Panc1 (cell line): Measurements from ENCODE around the gene GGA2. TPM values are rescaled to one million over a fixed set of nuclear protein-coding genes. Genes with fewer than 3 reads are reported as not detected.

Experiments used
- ATAC-seq: fragments of 200-7000 bp; cut with Tn5 transposase; 2 replicates; pipeline ENCODE4 v1.9.1; 2020; ENCODE audit warnings: mild to moderate bottlenecking, moderate library complexity
- BruUV-seq: library from RNA; stranded (reverse); fragments of 400-500 nt; replicated peaks from 2 replicates; lab custom pipeline; 2021; lab: Mats Ljungman, UMichigan
- CTCF ChIA-PET: fragments of 300-600 bp; sonication (Branson Sonifier 250); formaldehyde crosslinking; loops from one replicate; lab custom pipeline; 2022; ENCODE audit warnings: antibody characterized with exemption; lab: Charles Lee
- POLR2A ChIA-PET: fragments of 300-600 bp; sonication (Branson Sonifier 250); formaldehyde crosslinking; loops from one replicate; lab custom pipeline; 2022; ENCODE audit warnings: antibody characterized with exemption; lab: Charles Lee
- DNase-seq: peaks from one replicate; pipeline ENCODE4 v3.0.0-alpha.2; 2010; ENCODE audit warnings: low read depth, low spot score
- H3K27ac ChIP-seq: 2 replicates; pipeline ENCODE4 v1.5.1; 2011; ENCODE audit warnings: mild to moderate bottlenecking, low read length, inconsistent platforms
- H3K27me3 ChIP-seq: fragments of 200-500 bp; sonication (Bioruptor generic); 2 replicates; pipeline ENCODE4 v1.6.0; 2014; ENCODE audit warnings: low read length, inconsistent platforms; ENCODE audit not compliant: control insufficient read depth, insufficient read depth
- H3K36me3 ChIP-seq: fragments of 200-500 bp; sonication (Bioruptor generic); 2 replicates; pipeline ENCODE4 v1.5.1; 2014; ENCODE audit warnings: inconsistent platforms, mild to moderate bottlenecking, low read length, moderate library complexity; ENCODE audit not compliant: control insufficient read depth, insufficient read depth
- H3K4me1 ChIP-seq: 2 replicates; pipeline ENCODE4 v1.5.1; 2011; ENCODE audit warnings: inconsistent platforms, mild to moderate bottlenecking, low read length, moderate library complexity; ENCODE audit not compliant: control insufficient read depth, insufficient read depth
- H3K4me3 ChIP-seq, 2 experiments: 2 replicates each; pipeline ENCODE4 v1.5.1; 2011 to 2012; ENCODE audit warnings: low read depth in 2 of 2, low read length in 2 of 2, mild to moderate bottlenecking in 2 of 2, inconsistent platforms in 1 of 2, moderate library complexity in 1 of 2
- H3K9me3 ChIP-seq: fragments of 200-500 bp; sonication (Bioruptor generic); 2 replicates; pipeline ENCODE4 v1.5.1; 2014; ENCODE audit warnings: low read depth, mild to moderate bottlenecking, inconsistent platforms, low read length, moderate library complexity; ENCODE audit not compliant: control insufficient read depth, insufficient read depth
- POLR2AphosphoS5 ChIP-seq: IDR thresholded peaks from 2 replicates; pipeline ENCODE4 v1.6.1; 2012; ENCODE audit warnings: mild to moderate bottlenecking, low read depth, low read length, moderate library complexity
- SIN3A ChIP-seq: IDR thresholded peaks from 2 replicates; pipeline ENCODE4 v1.6.1; 2012; ENCODE audit warnings: low read depth, mild to moderate bottlenecking, low read length, moderate library complexity, borderline replicate concordance; ENCODE audit not compliant: insufficient read depth
- TCF7L2 ChIP-seq: IDR thresholded peaks from 2 replicates; pipeline ENCODE4 v1.6.1; 2011; ENCODE audit warnings: mild to moderate bottlenecking, low read depth, low read length, inconsistent platforms
- in situ Hi-C: cut with HindIII; loops from 2 replicates; pipeline ENCODE4 v1.10.0; 2016; ENCODE audit warnings: low sequenced_read_pairs, low pct_unique_long_range_greater_than_20kb
- intact Hi-C: fragments of 100-400 bp; cut with micrococcal nuclease; formaldehyde crosslinking; loops from one replicate; pipeline ENCODE4 v1.10.0; 2022; ENCODE audit not compliant: unreplicated experiment
- total RNA-seq: library from RNA; stranded (reverse); gene quantifications from one replicate; pipeline ENCODE4 v1.2.1, GENCODE V29; 2021; ENCODE audit not compliant: unreplicated experiment
- TF ChIP-seq, protein P1 (sequence below), 2 experiments: IDR thresholded peaks; 2 replicates each; pipeline ENCODE4 v1.6.1; 2011 to 2012; ENCODE audit warnings: low read depth in 2 of 2, control low read depth in 1 of 2, low read length in 1 of 2, mild to moderate bottlenecking in 1 of 2, moderate library complexity in 1 of 2; ENCODE audit not compliant: insufficient read depth in 1 of 2
- TF ChIP-seq, protein P2 (sequence below): fragments of 450-650 bp; IDR thresholded peaks from 2 replicates; pipeline ENCODE4 v1.5.1; 2017; ENCODE audit warnings: mild to moderate bottlenecking

The GGA2 gene
- total RNA-seq, 1 experiment from 2014 or later = 100 TPM

DNA sequence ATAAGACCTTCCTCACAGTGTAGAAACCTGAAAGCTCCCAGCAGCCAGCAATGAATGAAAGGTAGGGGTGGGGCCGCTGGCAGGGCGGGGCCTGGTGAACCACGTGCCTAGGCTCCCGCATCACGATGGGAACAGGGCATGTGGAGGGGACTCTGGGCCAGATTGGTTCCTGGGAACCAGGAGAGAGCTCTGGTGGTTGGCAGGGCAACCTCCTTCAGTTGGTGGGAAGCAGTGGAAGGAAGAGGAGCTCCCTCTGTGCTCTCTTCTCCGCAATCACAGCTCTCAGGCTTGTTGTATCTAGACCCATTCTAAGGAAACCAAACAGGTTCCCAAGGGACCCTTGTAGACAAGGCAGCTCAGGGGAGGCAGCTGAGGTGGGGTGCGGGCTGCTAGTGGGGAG, 10.5 kb downstream of the GGA2 start:
- Histone ChIP-seq H3K27me3 (no peaks in the 10 kb centered on the region), H3K4me1 (peaks cover 40% of the 10 kb centered on the region), H3K4me3 (no peak overlapping the region), H3K27ac (no peak overlapping the region), H3K9me3 (no peaks in the 10 kb centered on the region), H3K36me3 (no peaks in the 10 kb centered on the region)
- POLR2A ChIA-PET = no interaction called here
- TF ChIP-seq TCF7L2 (no peak), SIN3A (no peak), POLR2AphosphoS5 (no peak)
- TF ChIP-seq, protein P1, sequence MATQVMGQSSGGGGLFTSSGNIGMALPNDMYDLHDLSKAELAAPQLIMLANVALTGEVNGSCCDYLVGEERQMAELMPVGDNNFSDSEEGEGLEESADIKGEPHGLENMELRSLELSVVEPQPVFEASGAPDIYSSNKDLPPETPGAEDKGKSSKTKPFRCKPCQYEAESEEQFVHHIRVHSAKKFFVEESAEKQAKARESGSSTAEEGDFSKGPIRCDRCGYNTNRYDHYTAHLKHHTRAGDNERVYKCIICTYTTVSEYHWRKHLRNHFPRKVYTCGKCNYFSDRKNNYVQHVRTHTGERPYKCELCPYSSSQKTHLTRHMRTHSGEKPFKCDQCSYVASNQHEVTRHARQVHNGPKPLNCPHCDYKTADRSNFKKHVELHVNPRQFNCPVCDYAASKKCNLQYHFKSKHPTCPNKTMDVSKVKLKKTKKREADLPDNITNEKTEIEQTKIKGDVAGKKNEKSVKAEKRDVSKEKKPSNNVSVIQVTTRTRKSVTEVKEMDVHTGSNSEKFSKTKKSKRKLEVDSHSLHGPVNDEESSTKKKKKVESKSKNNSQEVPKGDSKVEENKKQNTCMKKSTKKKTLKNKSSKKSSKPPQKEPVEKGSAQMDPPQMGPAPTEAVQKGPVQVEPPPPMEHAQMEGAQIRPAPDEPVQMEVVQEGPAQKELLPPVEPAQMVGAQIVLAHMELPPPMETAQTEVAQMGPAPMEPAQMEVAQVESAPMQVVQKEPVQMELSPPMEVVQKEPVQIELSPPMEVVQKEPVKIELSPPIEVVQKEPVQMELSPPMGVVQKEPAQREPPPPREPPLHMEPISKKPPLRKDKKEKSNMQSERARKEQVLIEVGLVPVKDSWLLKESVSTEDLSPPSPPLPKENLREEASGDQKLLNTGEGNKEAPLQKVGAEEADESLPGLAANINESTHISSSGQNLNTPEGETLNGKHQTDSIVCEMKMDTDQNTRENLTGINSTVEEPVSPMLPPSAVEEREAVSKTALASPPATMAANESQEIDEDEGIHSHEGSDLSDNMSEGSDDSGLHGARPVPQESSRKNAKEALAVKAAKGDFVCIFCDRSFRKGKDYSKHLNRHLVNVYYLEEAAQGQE (IDR thresholded peaks at IDR 0.05; ENCODE audit: insufficient read depth in 1 of 2, low read depth in 2 of 2, low read length in 1 of 2) = no peak
- TF ChIP-seq, protein P2, sequence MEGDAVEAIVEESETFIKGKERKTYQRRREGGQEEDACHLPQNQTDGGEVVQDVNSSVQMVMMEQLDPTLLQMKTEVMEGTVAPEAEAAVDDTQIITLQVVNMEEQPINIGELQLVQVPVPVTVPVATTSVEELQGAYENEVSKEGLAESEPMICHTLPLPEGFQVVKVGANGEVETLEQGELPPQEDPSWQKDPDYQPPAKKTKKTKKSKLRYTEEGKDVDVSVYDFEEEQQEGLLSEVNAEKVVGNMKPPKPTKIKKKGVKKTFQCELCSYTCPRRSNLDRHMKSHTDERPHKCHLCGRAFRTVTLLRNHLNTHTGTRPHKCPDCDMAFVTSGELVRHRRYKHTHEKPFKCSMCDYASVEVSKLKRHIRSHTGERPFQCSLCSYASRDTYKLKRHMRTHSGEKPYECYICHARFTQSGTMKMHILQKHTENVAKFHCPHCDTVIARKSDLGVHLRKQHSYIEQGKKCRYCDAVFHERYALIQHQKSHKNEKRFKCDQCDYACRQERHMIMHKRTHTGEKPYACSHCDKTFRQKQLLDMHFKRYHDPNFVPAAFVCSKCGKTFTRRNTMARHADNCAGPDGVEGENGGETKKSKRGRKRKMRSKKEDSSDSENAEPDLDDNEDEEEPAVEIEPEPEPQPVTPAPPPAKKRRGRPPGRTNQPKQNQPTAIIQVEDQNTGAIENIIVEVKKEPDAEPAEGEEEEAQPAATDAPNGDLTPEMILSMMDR = no peak
- DNase-seq = no peak
- BruUV-seq = no TSS peak
- in situ Hi-C loops (no loop called here), intact Hi-C loops (no loop called here)
- CTCF ChIA-PET = interaction anchor here (0.6 kb wide), 1 partner anchor 15 kb away, joined by 5 read pairs; no protein-coding TSS in a partner anchor
- no peak for ATAC-seq

DNA sequence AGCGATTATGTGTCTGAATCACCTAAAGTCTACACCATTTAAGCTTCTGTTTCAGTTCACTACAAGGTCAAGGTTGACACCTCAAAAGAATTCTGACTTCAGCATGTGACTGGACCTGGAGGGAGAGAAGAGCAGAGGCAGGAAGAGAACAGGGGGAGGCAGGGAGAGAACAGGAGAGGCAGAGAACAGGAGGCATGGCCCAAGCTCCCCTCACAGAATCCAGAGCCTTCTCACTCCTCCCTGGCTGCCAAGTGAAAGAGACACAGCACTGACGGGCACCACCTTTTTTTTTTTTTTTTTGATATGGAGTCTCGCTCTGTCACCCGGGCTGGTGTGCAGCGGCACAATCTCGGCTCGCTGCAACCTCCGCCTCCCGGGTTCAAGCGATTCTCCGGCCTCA, 11.4 kb downstream of the GGA2 start:
- BruUV-seq = no TSS peak
- DNase-seq (no peak), ATAC-seq (no peak)
- ChIA-PET POLR2A (no interaction called here), CTCF (interaction anchor here (0.6 kb wide), 1 partner anchor 112 kb away, joined by 3 read pairs; no protein-coding TSS in a partner anchor)
- Histone ChIP-seq H3K36me3 (no peaks in the 10 kb centered on the region), H3K9me3 (no peaks in the 10 kb centered on the region), H3K27me3 (no peaks in the 10 kb centered on the region), H3K4me1 (peaks cover 31% of the 10 kb centered on the region), H3K27ac (no peak overlapping the region), H3K4me3 (no peak overlapping the region)
- in situ Hi-C loops = no loop called here
- TF ChIP-seq TCF7L2 = no peak
- TF ChIP-seq SIN3A = no peak
- TF ChIP-seq, protein P1 (IDR thresholded peaks at IDR 0.05; ENCODE audit: insufficient read depth in 1 of 2, low read depth in 2 of 2, low read length in 1 of 2) = no peak
- no peak for TF ChIP-seq POLR2AphosphoS5
- TF ChIP-seq, protein P2 = no peak
- intact Hi-C loops = no loop called here
